IMR-90 (cell line): ENCODE results near the gene CYP2F1. TPM values are rescaled to one million over a fixed set of nuclear protein-coding genes. Genes with fewer than 3 reads are reported as not detected.

ENCODE experiments used
- ATAC-seq: fragments of 200-7000 bp; cut with Tn5 transposase; 2 replicates; pipeline ENCODE4 v1.9.1; 2020; ENCODE audit warnings: low read depth, mild to moderate bottlenecking, moderate library complexity
- BruUV-seq: library from RNA; stranded (reverse); fragments of 400-500 nt; replicated peaks from 2 replicates; lab custom pipeline; 2021; lab: Mats Ljungman, UMichigan
- CTCF ChIA-PET: fragments of 300-600 bp; formaldehyde crosslinking; extraction: SDS; loops from one replicate; lab custom pipeline; 2021; ENCODE audit warnings: antibody characterized with exemption; lab: Yijun Ruan, JAX
- POLR2A ChIA-PET: fragments of 300-600 bp; sonication (Branson Sonifier 250); formaldehyde crosslinking; loops from one replicate; lab custom pipeline; 2022; ENCODE audit warnings: antibody characterized with exemption; ENCODE audit not compliant: unreplicated experiment; lab: Charles Lee
- DNase-seq: peaks from one replicate; pipeline ENCODE4 v3.0.0; 2013
- H2AFZ ChIP-seq: replicated peaks from 2 replicates; pipeline ENCODE3; 2013; ENCODE audit warnings: low read length, mild to moderate bottlenecking; ENCODE audit not compliant: poor library complexity
- H2AK5ac ChIP-seq: 2 replicates; pipeline ENCODE4 v1.6.1; 2013; ENCODE audit warnings: low read depth, low read length, inconsistent platforms
- H2AK9ac ChIP-seq: replicated peaks from 2 replicates; pipeline ENCODE3; 2013; ENCODE audit warnings: mild to moderate bottlenecking, low read depth, low read length, moderate library complexity; ENCODE audit not compliant: poor library complexity
- H2BK120ac ChIP-seq: 2 replicates; pipeline ENCODE4 v1.6.1; 2013; ENCODE audit warnings: low read depth, low read length, inconsistent platforms
- H2BK15ac ChIP-seq: 3 replicates; pipeline ENCODE4 v1.6.1; 2013; ENCODE audit warnings: low read depth, low read length, inconsistent platforms
- H2BK20ac ChIP-seq: 2 replicates; pipeline ENCODE4 v1.6.1; 2013; ENCODE audit warnings: low read depth, mild to moderate bottlenecking, inconsistent platforms, low read length, moderate library complexity
- H2BK5ac ChIP-seq: 2 replicates; pipeline ENCODE4 v1.6.1; 2013; ENCODE audit warnings: mild to moderate bottlenecking, low read depth, low read length, inconsistent platforms; ENCODE audit not compliant: poor library complexity, severe bottlenecking
- H3K14ac ChIP-seq: replicated peaks from 2 replicates; pipeline ENCODE4 v1.6.1; 2013; ENCODE audit warnings: low read depth, low read length, inconsistent platforms
- H3K18ac ChIP-seq: 2 replicates; pipeline ENCODE4 v1.6.1; 2013; ENCODE audit warnings: low read depth, low read length, control low read depth
- H3K23ac ChIP-seq: 2 replicates; pipeline ENCODE4 v1.6.1; 2013; ENCODE audit warnings: low read depth, low read length, inconsistent platforms
- H3K27ac ChIP-seq: 2 replicates; pipeline ENCODE4 v1.5.1; 2013; ENCODE audit warnings: mild to moderate bottlenecking, control low read depth, low read length; ENCODE audit not compliant: insufficient read depth
- H3K27me3 ChIP-seq: 2 replicates; pipeline ENCODE4 v1.6.1; 2013; ENCODE audit warnings: low read length; ENCODE audit not compliant: control insufficient read depth, insufficient read depth
- H3K36me3 ChIP-seq: 2 replicates; pipeline ENCODE4 v1.6.1; 2013; ENCODE audit warnings: low read length, mixed read lengths; ENCODE audit not compliant: control insufficient read depth, insufficient read depth
- H3K4ac ChIP-seq: 2 replicates; pipeline ENCODE4 v1.6.1; 2013; ENCODE audit warnings: low read depth, low read length, inconsistent platforms
- H3K4me1 ChIP-seq: 2 replicates; pipeline ENCODE4 v1.6.1; 2013; ENCODE audit warnings: low read length, mixed read lengths; ENCODE audit not compliant: control insufficient read depth, insufficient read depth
- H3K4me2 ChIP-seq: 2 replicates; pipeline ENCODE4 v1.6.1; 2013; ENCODE audit warnings: low read depth, mild to moderate bottlenecking, control low read depth, low read length, moderate library complexity
- H3K4me3 ChIP-seq: 2 replicates; pipeline ENCODE4 v1.5.1; 2013; ENCODE audit warnings: low read depth, mild to moderate bottlenecking, control low read depth, low read length, moderate library complexity; ENCODE audit not compliant: insufficient read depth
- H3K56ac ChIP-seq: 2 replicates; pipeline ENCODE4 v1.6.1; 2013; ENCODE audit warnings: low read length, inconsistent platforms; ENCODE audit not compliant: insufficient read depth; ENCODE audit errors: extremely low read depth
- H3K79me1 ChIP-seq, 2 experiments: 2 replicates each; pipeline ENCODE4 v1.6.1; 2013; ENCODE audit warnings: low read length in 2 of 2, inconsistent platforms in 1 of 2, low read depth in 1 of 2
- H3K9ac ChIP-seq: 2 replicates; pipeline ENCODE4 v1.6.1; 2013; ENCODE audit warnings: low read depth, low read length, control low read depth
- H3K9me1 ChIP-seq: 2 replicates; pipeline ENCODE4 v1.6.1; 2013; ENCODE audit warnings: low read length, inconsistent platforms; ENCODE audit not compliant: insufficient read depth
- H3K9me3 ChIP-seq: 2 replicates; pipeline ENCODE4 v1.6.1; 2013; ENCODE audit warnings: low read length; ENCODE audit not compliant: control insufficient read depth, insufficient read depth
- H4K20me1 ChIP-seq: 2 replicates; pipeline ENCODE4 v1.6.1; 2013; ENCODE audit warnings: low read length, inconsistent platforms; ENCODE audit not compliant: insufficient read depth
- H4K5ac ChIP-seq: 2 replicates; pipeline ENCODE4 v1.6.1; 2013; ENCODE audit warnings: mild to moderate bottlenecking, low read depth, low read length, control low read depth
- H4K8ac ChIP-seq, 2 experiments: 2 replicates each; pipeline ENCODE4 v1.6.1; 2013; ENCODE audit warnings: low read depth in 2 of 2, low read length in 2 of 2, control low read depth in 1 of 2, inconsistent platforms in 1 of 2
- H4K91ac ChIP-seq: 2 replicates; pipeline ENCODE4 v1.6.1; 2013; ENCODE audit warnings: low read depth, low read length, inconsistent platforms; ENCODE audit not compliant: insufficient read depth
- BHLHE40 ChIP-seq: fragments of 150-350 bp; IDR thresholded peaks from 2 replicates; pipeline ENCODE4 v1.6.1; 2016; ENCODE audit warnings: mild to moderate bottlenecking, low read depth, low read length
- FOS ChIP-seq: fragments of 150-350 bp; IDR thresholded peaks from 2 replicates; pipeline ENCODE4 v1.6.1; 2016; ENCODE audit warnings: low read depth, low read length
- MAFK ChIP-seq: IDR thresholded peaks from 2 replicates; pipeline ENCODE4 v1.6.1; 2012; ENCODE audit warnings: low read depth, low read length, improper control_type of control experiment
- MAZ ChIP-seq: IDR thresholded peaks from 2 replicates; pipeline ENCODE4 v1.6.1; 2012; ENCODE audit warnings: low read depth, mild to moderate bottlenecking, low read length, improper control_type of control experiment, moderate library complexity, borderline replicate concordance
- NFE2L2 ChIP-seq: fragments of 150-350 bp; IDR thresholded peaks from 2 replicates; pipeline ENCODE4 v1.6.1; 2016; ENCODE audit warnings: low read depth, mild to moderate bottlenecking, low read length
- POLR2A ChIP-seq: IDR thresholded peaks from 2 replicates; pipeline ENCODE4 v1.6.1; 2012; ENCODE audit warnings: mild to moderate bottlenecking, low read depth, low read length
- RAD21 ChIP-seq: IDR thresholded peaks from 2 replicates; pipeline ENCODE4 v1.6.1; 2012; ENCODE audit warnings: low read length, improper control_type of control experiment
- RCOR1 ChIP-seq: IDR thresholded peaks from 2 replicates; pipeline ENCODE4 v1.6.1; 2012; ENCODE audit warnings: mild to moderate bottlenecking, low read length, improper control_type of control experiment; ENCODE audit not compliant: insufficient replicate concordance
- RFX5 ChIP-seq: IDR thresholded peaks from 2 replicates; pipeline ENCODE4 v1.8.0; 2012; ENCODE audit warnings: low read depth, mild to moderate bottlenecking, low read length, moderate library complexity
- WGBS, 2 experiments: methylation state at CpG; one replicate each; pipeline versions ENCODE4 v1.1.5 to v1.1.7; 2013; ENCODE audit warnings: missing lambda C conversion rate in 2 of 2; ENCODE audit not compliant: insufficient read length in 1 of 2; ENCODE audit errors: extremely low coverage in 2 of 2; 5-methylcytosine and 5-hydroxymethylcytosine counted together
- dilution Hi-C: fragments of 300-500 bp; cut with HindIII; formaldehyde crosslinking; loops from one replicate; pipeline ENCODE4 v1.14.3; 2018; ENCODE audit warnings: low sequenced_read_pairs; ENCODE audit not compliant: unreplicated experiment
- in situ Hi-C: fragments of 300-500 bp; cut with MboI; formaldehyde crosslinking; loops from 3 replicates; pipeline ENCODE4 v1.14.3; 2019; ENCODE audit warnings: low sequenced_read_pairs, inconsistent platforms, mixed read lengths
- intact Hi-C: fragments of 100-400 bp; cut with micrococcal nuclease; formaldehyde crosslinking; loops from 2 replicates; pipeline ENCODE4 v1.10.0; 2022
- polyA plus RNA-seq, 3 experiments: library from polyadenylated mRNA; depleted of rRNA; stranded (reverse); fragments of >200 nt; gene quantifications; 2 replicates each; pipeline ENCODE4 v1.2.3, GENCODE V29; 2012; ENCODE audit warnings: low replicate concordance in 1 of 3
- total RNA-seq: library from RNA; depleted of rRNA; stranded (reverse); fragments of >200 nt; gene quantifications from 2 replicates; pipeline ENCODE4 v1.2.3, GENCODE V29; 2012
- TF ChIP-seq, protein P1 (sequence below): conservative IDR thresholded peaks from 2 replicates; pipeline ENCODE4 v1.5.1; 2012; ENCODE audit warnings: mild to moderate bottlenecking, low read depth, low read length, improper control_type of control experiment

Gene CYP2F1
- total and polyA plus RNA-seq, 2 of the 4 experiments (the other 2 are of a cell fraction) = not detected

DNA sequence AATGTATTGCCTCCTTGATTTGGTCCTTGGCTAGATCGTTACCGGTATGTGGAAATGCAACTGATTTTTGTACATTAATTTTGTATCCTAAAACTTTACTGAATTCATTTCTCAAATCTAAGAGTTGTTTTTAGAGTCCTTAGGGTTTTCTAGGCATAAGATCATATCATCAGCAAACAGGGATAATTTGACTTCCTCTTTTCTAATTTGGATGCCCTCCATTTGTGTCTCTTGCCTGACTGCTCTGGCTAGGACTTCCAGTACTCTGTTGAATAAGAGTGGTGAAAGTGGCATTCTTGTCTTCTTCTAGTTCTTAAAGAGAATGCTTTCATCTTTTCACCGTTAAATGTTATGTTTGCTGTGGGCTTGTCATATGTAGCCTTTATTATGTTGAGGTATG, 37.9 kb upstream of the CYP2F1 start:
- CTCF ChIA-PET = no interaction called here
- H2AFZ ChIP-seq = no peak overlapping the region
- H4K91ac ChIP-seq = no peak overlapping the region
- no peaks in the 10 kb centered on the region for H3K4me1 ChIP-seq
- dilution Hi-C loops (no loop called here), intact Hi-C loops (no loop called here), in situ Hi-C loops (no loop called here)
- no peak overlapping the region for H3K4ac ChIP-seq
- H3K14ac ChIP-seq = no peak overlapping the region
- H3K79me1 ChIP-seq = no peaks in the 10 kb centered on the region
- WGBS, 2 experiments = no CpG with 5 or more reads among the region's 3 CpGs
- no peak overlapping the region for H2BK15ac ChIP-seq
- no peaks in the 10 kb centered on the region for H3K9me1 ChIP-seq
- DNase-seq (no peak), ATAC-seq (no peak)
- no peak overlapping the region for H3K9ac ChIP-seq
- H4K5ac ChIP-seq = no peak overlapping the region
- no peak overlapping the region for H2BK20ac ChIP-seq
- no peak overlapping the region for H2AK5ac ChIP-seq
- no peak overlapping the region for H2BK5ac ChIP-seq
- H3K4me2 ChIP-seq = no peak overlapping the region
- H3K4me3 ChIP-seq = no peak overlapping the region
- no peak overlapping the region for H3K23ac ChIP-seq
- H3K56ac ChIP-seq = no peak overlapping the region
- no TSS peak for BruUV-seq
- H2AK9ac ChIP-seq = no peak overlapping the region
- H4K8ac ChIP-seq = no peak overlapping the region
- H3K27me3 ChIP-seq = no peaks in the 10 kb centered on the region
- H3K27ac ChIP-seq = no peak overlapping the region
- no peak overlapping the region for H2BK120ac ChIP-seq
- POLR2A ChIA-PET = no interaction called here
- H4K20me1 ChIP-seq = no peaks in the 10 kb centered on the region
- H3K9me3 ChIP-seq = no peaks in the 10 kb centered on the region
- H3K36me3 ChIP-seq = no peaks in the 10 kb centered on the region
- no peak overlapping the region for H3K18ac ChIP-seq
- TF ChIP-seq NFE2L2 = no peak
- TF ChIP-seq BHLHE40 = no peak
- TF ChIP-seq POLR2A = no peak
- TF ChIP-seq RFX5 = no peak
- TF ChIP-seq, protein P1, sequence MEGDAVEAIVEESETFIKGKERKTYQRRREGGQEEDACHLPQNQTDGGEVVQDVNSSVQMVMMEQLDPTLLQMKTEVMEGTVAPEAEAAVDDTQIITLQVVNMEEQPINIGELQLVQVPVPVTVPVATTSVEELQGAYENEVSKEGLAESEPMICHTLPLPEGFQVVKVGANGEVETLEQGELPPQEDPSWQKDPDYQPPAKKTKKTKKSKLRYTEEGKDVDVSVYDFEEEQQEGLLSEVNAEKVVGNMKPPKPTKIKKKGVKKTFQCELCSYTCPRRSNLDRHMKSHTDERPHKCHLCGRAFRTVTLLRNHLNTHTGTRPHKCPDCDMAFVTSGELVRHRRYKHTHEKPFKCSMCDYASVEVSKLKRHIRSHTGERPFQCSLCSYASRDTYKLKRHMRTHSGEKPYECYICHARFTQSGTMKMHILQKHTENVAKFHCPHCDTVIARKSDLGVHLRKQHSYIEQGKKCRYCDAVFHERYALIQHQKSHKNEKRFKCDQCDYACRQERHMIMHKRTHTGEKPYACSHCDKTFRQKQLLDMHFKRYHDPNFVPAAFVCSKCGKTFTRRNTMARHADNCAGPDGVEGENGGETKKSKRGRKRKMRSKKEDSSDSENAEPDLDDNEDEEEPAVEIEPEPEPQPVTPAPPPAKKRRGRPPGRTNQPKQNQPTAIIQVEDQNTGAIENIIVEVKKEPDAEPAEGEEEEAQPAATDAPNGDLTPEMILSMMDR = no peak
- no peak for TF ChIP-seq MAFK
- no peak for TF ChIP-seq RCOR1
- no peak for TF ChIP-seq MAZ
- TF ChIP-seq FOS = no peak
- TF ChIP-seq RAD21 = no peak
